Loucy (cell line): Measurements from ENCODE around the gene SMIM45.

Experiments
- H2AFZ ChIP-seq: fragments of 200-600 bp; sonication (generic); 2 replicates; pipeline ENCODE4 v1.6.0; 2016; ENCODE audit warnings: antibody characterized with exemption, mild to moderate bottlenecking, low read length, moderate library complexity
- H3F3A ChIP-seq: fragments of 200-600 bp; 2 replicates; pipeline ENCODE4 v1.6.0; 2016; ENCODE audit warnings: antibody characterized with exemption, low read depth, mild to moderate bottlenecking
- H3K27me3 ChIP-seq: fragments of 200-600 bp; sonication (generic); 2 replicates; pipeline ENCODE4 v1.6.1; 2014; ENCODE audit warnings: low read length, mild to moderate bottlenecking; ENCODE audit not compliant: insufficient read depth, poor library complexity, severe bottlenecking
- H3K36me3 ChIP-seq: fragments of 200-600 bp; sonication (generic); 2 replicates; pipeline ENCODE4 v1.6.1; 2016; ENCODE audit warnings: low read length; ENCODE audit not compliant: insufficient read depth
- H3K4me1 ChIP-seq: fragments of 200-600 bp; sonication (generic); 2 replicates; pipeline ENCODE4 v1.5.1; 2014; ENCODE audit warnings: low read length, mild to moderate bottlenecking; ENCODE audit not compliant: insufficient read depth, poor library complexity, severe bottlenecking
- H3K4me2 ChIP-seq: fragments of 200-600 bp; sonication (generic); 2 replicates; pipeline ENCODE4 v1.6.0; 2014; ENCODE audit warnings: antibody characterized with exemption, low read length, low read depth, mild to moderate bottlenecking; ENCODE audit not compliant: poor library complexity, severe bottlenecking
- H3K4me3 ChIP-seq: fragments of 200-600 bp; sonication (generic); 2 replicates; pipeline ENCODE4 v1.5.1; 2014; ENCODE audit warnings: low read length, mild to moderate bottlenecking, mixed read lengths; ENCODE audit not compliant: poor library complexity, severe bottlenecking
- H3K79me2 ChIP-seq: fragments of 200-600 bp; sonication (generic); 2 replicates; pipeline ENCODE4 v1.6.1; 2014; ENCODE audit warnings: low read length; ENCODE audit not compliant: insufficient read depth
- H3K9ac ChIP-seq: fragments of 200-600 bp; sonication (generic); 2 replicates; pipeline ENCODE4 v1.6.0; 2014; ENCODE audit warnings: mild to moderate bottlenecking, low read depth, low read length, moderate library complexity; ENCODE audit not compliant: poor library complexity, severe bottlenecking
- H3K9me2 ChIP-seq: fragments of 200-600 bp; sonication (generic); replicated peaks from 2 replicates; pipeline ENCODE4 v1.6.1; 2016; ENCODE audit warnings: low read depth, low read length, mixed read lengths
- H3K9me3 ChIP-seq: fragments of 200-600 bp; sonication (generic); 2 replicates; pipeline ENCODE4 v1.6.1; 2014; ENCODE audit warnings: mild to moderate bottlenecking, antibody characterized with exemption, low read length, low read depth; ENCODE audit not compliant: insufficient read depth
- H4K20me1 ChIP-seq: fragments of 200-600 bp; sonication (generic); 2 replicates; pipeline ENCODE4 v1.6.0; 2014; ENCODE audit warnings: antibody characterized with exemption, low read length, mild to moderate bottlenecking; ENCODE audit not compliant: insufficient read depth, poor library complexity, severe bottlenecking
- EZH2phosphoT487 ChIP-seq: fragments of 200-600 bp; IDR thresholded peaks from 2 replicates; pipeline ENCODE4 v1.6.1; 2018; ENCODE audit warnings: antibody characterized with exemption, mild to moderate bottlenecking, moderate library complexity, borderline replicate concordance
- TF ChIP-seq, protein P1 (sequence below): fragments of 200-600 bp; sonication (generic); conservative IDR thresholded peaks from 2 replicates; pipeline ENCODE4 v1.5.1; 2014; ENCODE audit warnings: mild to moderate bottlenecking, antibody characterized with exemption, low read length

SMIM45 gene

GRCh38 chr22:41996826-41997225 lies 44.9 kb downstream of the SMIM45 start:
- Histone ChIP-seq H3K27me3 (no peaks in the 10 kb centered on the region), H3K4me1 (no peaks in the 10 kb centered on the region), H3K36me3 (no peaks in the 10 kb centered on the region), H3K9me2 (no peaks in the 10 kb centered on the region), H2AFZ (no peak overlapping the region), H3K9me3 (no peaks in the 10 kb centered on the region), H4K20me1 (no peaks in the 10 kb centered on the region), H3K4me3 (no peak overlapping the region), H3F3A (no peaks in the 10 kb centered on the region), H3K4me2 (no peak overlapping the region), H3K79me2 (no peaks in the 10 kb centered on the region), H3K9ac (no peak overlapping the region)
- TF ChIP-seq, protein P1, sequence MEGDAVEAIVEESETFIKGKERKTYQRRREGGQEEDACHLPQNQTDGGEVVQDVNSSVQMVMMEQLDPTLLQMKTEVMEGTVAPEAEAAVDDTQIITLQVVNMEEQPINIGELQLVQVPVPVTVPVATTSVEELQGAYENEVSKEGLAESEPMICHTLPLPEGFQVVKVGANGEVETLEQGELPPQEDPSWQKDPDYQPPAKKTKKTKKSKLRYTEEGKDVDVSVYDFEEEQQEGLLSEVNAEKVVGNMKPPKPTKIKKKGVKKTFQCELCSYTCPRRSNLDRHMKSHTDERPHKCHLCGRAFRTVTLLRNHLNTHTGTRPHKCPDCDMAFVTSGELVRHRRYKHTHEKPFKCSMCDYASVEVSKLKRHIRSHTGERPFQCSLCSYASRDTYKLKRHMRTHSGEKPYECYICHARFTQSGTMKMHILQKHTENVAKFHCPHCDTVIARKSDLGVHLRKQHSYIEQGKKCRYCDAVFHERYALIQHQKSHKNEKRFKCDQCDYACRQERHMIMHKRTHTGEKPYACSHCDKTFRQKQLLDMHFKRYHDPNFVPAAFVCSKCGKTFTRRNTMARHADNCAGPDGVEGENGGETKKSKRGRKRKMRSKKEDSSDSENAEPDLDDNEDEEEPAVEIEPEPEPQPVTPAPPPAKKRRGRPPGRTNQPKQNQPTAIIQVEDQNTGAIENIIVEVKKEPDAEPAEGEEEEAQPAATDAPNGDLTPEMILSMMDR, result no peak
- no peak for TF ChIP-seq EZH2phosphoT487

GRCh38 chr22:41998361-41999261 lies 46.7 kb downstream of the SMIM45 start, which contains the start of gene WBP2NL:
WBP2NL (plus strand) TSS chr22:41998788; CDS start chr22:41998819, 31 bp downstream.
- Histone ChIP-seq H3K4me3 (no peak within 1 kb of the TSS), H3K9me3 (no peaks in the 10 kb centered on the region), H3K4me1 (no peaks in the 10 kb centered on the region), H4K20me1 (no peaks in the 10 kb centered on the region), H3K27me3 (no peaks in the 10 kb centered on the region), H3K36me3 (no peaks in the 10 kb centered on the region), H3F3A (no peaks in the 10 kb centered on the region), H3K4me2 (no peak within 1 kb of the TSS), H3K79me2 (no peaks in the 10 kb centered on the region), H3K9ac (no peak within 1 kb of the TSS), H3K9me2 (no peaks in the 10 kb centered on the region), H2AFZ (no peak within 1 kb of the TSS)
- TF ChIP-seq, protein P1, result no peak
- no peak for TF ChIP-seq EZH2phosphoT487

- Histone ChIP-seq H3K9ac (no peak overlapping the region), H2AFZ (no peak overlapping the region), H3F3A (no peaks in the 10 kb centered on the region), H3K36me3 (no peaks in the 10 kb centered on the region), H3K27me3 (no peaks in the 10 kb centered on the region), H3K79me2 (no peaks in the 10 kb centered on the region), H3K4me2 (no peak overlapping the region), H3K4me3 (no peak overlapping the region), H3K9me2 (no peaks in the 10 kb centered on the region), H4K20me1 (no peaks in the 10 kb centered on the region), H3K4me1 (no peaks in the 10 kb centered on the region), H3K9me3 (no peaks in the 10 kb centered on the region)
- TF ChIP-seq, protein P1, result no peak
- no peak for TF ChIP-seq EZH2phosphoT487
Measured at GRCh38 chr22:42000466-42000865, 48.5 kb downstream of the SMIM45 start.
